ENCODE results near the gene DLGAP1. TPM values are rescaled to one million over a fixed set of nuclear protein-coding genes. Genes with fewer than 3 reads are reported as not detected.

Gene DLGAP1
- total RNA-seq, 1 experiment from 2014 or later, result not detected

DNA sequence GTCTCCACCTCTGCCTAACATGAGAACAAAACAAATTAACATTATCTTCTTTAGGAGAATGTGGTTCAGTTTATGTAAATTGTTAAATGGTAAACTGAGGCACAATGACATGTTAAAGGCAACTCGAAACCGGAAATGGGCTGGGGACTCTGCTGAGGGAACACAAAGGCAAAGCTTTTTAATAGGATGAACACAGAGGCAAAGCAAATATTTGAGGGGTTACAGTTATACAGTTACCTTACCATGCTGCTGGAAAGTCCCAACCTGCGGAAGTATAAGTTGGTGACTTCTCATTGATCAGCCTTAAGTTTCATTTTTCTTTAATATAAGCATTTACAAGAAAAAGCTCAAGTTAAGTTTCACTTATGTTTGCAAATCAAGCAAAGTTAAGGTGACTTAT lies 195.0 kb downstream of the DLGAP1 start:
- no peaks in the 10 kb centered on the region for H3K9me3 Mint-ChIP-seq (ENCODE audit: unreplicated experiment)
- no peak overlapping the region for H3K27ac Mint-ChIP-seq (ENCODE audit: low read depth, unreplicated experiment)
- TF ChIP-seq, protein P1, sequence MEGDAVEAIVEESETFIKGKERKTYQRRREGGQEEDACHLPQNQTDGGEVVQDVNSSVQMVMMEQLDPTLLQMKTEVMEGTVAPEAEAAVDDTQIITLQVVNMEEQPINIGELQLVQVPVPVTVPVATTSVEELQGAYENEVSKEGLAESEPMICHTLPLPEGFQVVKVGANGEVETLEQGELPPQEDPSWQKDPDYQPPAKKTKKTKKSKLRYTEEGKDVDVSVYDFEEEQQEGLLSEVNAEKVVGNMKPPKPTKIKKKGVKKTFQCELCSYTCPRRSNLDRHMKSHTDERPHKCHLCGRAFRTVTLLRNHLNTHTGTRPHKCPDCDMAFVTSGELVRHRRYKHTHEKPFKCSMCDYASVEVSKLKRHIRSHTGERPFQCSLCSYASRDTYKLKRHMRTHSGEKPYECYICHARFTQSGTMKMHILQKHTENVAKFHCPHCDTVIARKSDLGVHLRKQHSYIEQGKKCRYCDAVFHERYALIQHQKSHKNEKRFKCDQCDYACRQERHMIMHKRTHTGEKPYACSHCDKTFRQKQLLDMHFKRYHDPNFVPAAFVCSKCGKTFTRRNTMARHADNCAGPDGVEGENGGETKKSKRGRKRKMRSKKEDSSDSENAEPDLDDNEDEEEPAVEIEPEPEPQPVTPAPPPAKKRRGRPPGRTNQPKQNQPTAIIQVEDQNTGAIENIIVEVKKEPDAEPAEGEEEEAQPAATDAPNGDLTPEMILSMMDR (IDR thresholded peaks at IDR 0.05; ENCODE audit: unreplicated experiment), result no peak
- peaks cover 6% of the 10 kb centered on the region for H3K4me1 Mint-ChIP-seq (ENCODE audit: insufficient read depth, unreplicated experiment)
- DNase-seq (ENCODE audit: unreplicated experiment), result no peak
- ChIA-PET POLR2A (interaction anchor here (0.5 kb wide), 1 partner anchor 1041 kb away, joined by 3 read pairs; no protein-coding TSS in a partner anchor), CTCF (no interaction called here)
- intact Hi-C loops (cut with micrococcal nuclease), result no loop called here
- peaks cover 59% of the 10 kb centered on the region for H3K27me3 Mint-ChIP-seq (ENCODE audit: insufficient read depth, unreplicated experiment)
- H3K4me3 Mint-ChIP-seq (ENCODE audit: unreplicated experiment), result no peak overlapping the region
- no TSS peak for BruUV-seq (replicated peaks)
- no peaks in the 10 kb centered on the region for H3K36me3 Mint-ChIP-seq (ENCODE audit: insufficient read depth, unreplicated experiment)

DNA sequence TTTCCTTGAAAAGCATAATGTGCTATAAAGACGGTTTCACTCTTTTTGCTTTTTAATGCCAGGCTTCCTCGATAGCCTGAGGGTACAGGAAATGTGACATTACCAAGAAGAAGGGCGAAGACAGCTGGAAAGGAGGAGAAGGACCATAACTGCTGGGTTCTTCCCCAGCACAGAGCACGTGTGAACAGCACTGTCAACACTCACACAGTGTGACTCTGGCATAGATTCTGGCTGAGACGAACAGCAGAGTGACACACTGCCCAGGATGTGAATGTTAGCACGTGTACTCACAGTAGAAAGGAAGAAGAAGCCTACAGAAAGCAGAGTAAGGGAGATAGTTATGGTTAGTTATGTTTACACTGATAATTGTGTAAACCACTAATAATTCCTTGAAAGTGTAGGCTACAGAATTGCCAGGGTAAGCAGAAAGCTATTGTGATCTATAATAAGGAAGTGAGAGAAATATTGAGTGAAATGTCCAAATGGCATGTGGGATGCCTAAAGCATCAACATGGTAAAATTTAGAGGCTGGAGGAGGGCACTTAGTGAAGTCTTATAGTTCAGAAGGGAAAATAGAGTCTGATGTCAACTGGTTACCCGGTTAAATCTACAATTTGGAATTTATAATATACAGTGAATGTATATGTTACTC lies 198.2 kb downstream of the DLGAP1 start:
- Mint-ChIP-seq H3K36me3 (ENCODE audit: insufficient read depth, unreplicated experiment) (no peaks in the 10 kb centered on the region), H3K27me3 (ENCODE audit: insufficient read depth, unreplicated experiment) (peaks cover 68% of the 10 kb centered on the region), H3K9me3 (ENCODE audit: unreplicated experiment) (no peaks in the 10 kb centered on the region), H3K4me3 (ENCODE audit: unreplicated experiment) (no peak overlapping the region), H3K4me1 (ENCODE audit: insufficient read depth, unreplicated experiment) (no peaks in the 10 kb centered on the region), H3K27ac (ENCODE audit: low read depth, unreplicated experiment) (no peak overlapping the region)
- TF ChIP-seq, protein P1 (IDR thresholded peaks at IDR 0.05; ENCODE audit: unreplicated experiment), result no peak
- intact Hi-C loops (cut with micrococcal nuclease), result no loop called here
- ChIA-PET POLR2A (no interaction called here), CTCF (interaction anchor here (0.7 to 0.8 kb wide), 2 partner anchors 38 to 526 kb away, joined by 3 to 4 read pairs; no protein-coding TSS in a partner anchor)
- no TSS peak for BruUV-seq (replicated peaks)
- no peak for DNase-seq (ENCODE audit: unreplicated experiment)

DNA sequence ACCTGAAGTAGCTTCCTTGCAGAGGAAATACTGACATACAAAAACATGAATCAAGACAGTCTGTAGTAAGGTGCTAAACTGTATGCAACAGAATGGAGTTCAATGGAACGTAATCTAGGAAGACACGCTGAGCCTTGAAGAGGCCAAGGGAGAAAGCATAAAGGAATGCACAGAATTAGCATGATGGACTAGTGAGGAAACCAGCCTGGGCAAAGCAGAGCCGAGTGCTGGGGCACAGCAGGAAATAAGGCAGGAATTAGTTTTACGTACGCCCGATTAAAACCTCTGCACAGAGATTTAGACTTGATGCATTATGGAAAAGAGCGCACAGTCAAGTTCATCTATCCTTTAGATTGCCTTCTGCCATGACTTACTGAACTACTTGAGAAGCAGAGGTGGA lies 200.3 kb downstream of the DLGAP1 start:
- ChIA-PET CTCF (no interaction called here), POLR2A (no interaction called here)
- intact Hi-C loops (cut with micrococcal nuclease), result no loop called here
- DNase-seq (ENCODE audit: unreplicated experiment), result no peak
- Mint-ChIP-seq H3K36me3 (ENCODE audit: insufficient read depth, unreplicated experiment) (no peaks in the 10 kb centered on the region), H3K27ac (ENCODE audit: low read depth, unreplicated experiment) (no peak overlapping the region), H3K9me3 (ENCODE audit: unreplicated experiment) (no peaks in the 10 kb centered on the region), H3K4me3 (ENCODE audit: unreplicated experiment) (no peak overlapping the region), H3K27me3 (ENCODE audit: insufficient read depth, unreplicated experiment) (peaks cover 74% of the 10 kb centered on the region), H3K4me1 (ENCODE audit: insufficient read depth, unreplicated experiment) (no peaks in the 10 kb centered on the region)
- BruUV-seq (replicated peaks), result no TSS peak
- TF ChIP-seq, protein P1 (IDR thresholded peaks at IDR 0.05; ENCODE audit: unreplicated experiment), result no peak

DNA sequence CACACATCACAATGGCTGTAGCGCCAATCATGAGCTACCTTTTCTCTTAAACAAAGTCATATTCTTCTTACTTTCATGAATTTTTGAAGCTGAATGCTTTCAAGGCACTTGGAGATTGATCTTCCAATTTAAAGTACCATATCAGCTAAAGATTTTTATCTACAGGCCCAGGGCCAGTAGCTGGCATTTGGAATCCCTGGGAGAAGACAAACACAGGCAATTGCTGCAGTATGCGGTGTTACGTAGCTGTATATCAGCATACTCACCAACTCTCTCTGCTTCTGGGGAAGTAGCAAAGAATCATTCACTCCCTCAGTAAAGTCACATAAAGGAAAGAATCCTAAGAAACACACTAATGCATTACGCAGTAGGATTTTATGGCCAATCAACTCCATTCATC lies 202.3 kb downstream of the DLGAP1 start:
- H3K27ac Mint-ChIP-seq (ENCODE audit: low read depth, unreplicated experiment), result no peak overlapping the region
- TF ChIP-seq, protein P1 (IDR thresholded peaks at IDR 0.05; ENCODE audit: unreplicated experiment), result no peak
- no TSS peak for BruUV-seq (replicated peaks)
- H3K9me3 Mint-ChIP-seq (ENCODE audit: unreplicated experiment), result no peaks in the 10 kb centered on the region
- POLR2A ChIA-PET, result no interaction called here
- DNase-seq (ENCODE audit: unreplicated experiment), result no peak
- peaks cover 94% of the 10 kb centered on the region for H3K27me3 Mint-ChIP-seq (ENCODE audit: insufficient read depth, unreplicated experiment)
- H3K36me3 Mint-ChIP-seq (ENCODE audit: insufficient read depth, unreplicated experiment), result no peaks in the 10 kb centered on the region
- intact Hi-C loops (cut with micrococcal nuclease), result no loop called here
- no peaks in the 10 kb centered on the region for H3K4me1 Mint-ChIP-seq (ENCODE audit: insufficient read depth, unreplicated experiment)
- H3K4me3 Mint-ChIP-seq (ENCODE audit: unreplicated experiment), result no peak overlapping the region
- CTCF ChIA-PET, result interaction anchor here (0.6 to 0.7 kb wide), 2 partner anchors 14 to 29 kb away, joined by 3 read pairs; no protein-coding TSS in a partner anchor
